Cardiac fibroblast (primary cell): ENCODE results near the gene ZBTB42.

Experiments used
- DNase-seq, 2 donors: peaks; one replicate each; pipeline versions ENCODE4 v3.0.0 to v3.0.0-alpha.2; 2010; ENCODE audit warnings: low read depth in 2 of 2
- H3K4me3 ChIP-seq, 2 donors: replicated peaks in 1 of 2; 1 replicate in 1 of 2; 2 replicates in 1 of 2; pipeline ENCODE4 v1.5.1; 2011; ENCODE audit warnings: low read depth in 2 of 2, low read length in 2 of 2, mild to moderate bottlenecking in 2 of 2, moderate library complexity in 1 of 2
- TF ChIP-seq, protein P1 (sequence below): IDR thresholded peaks from one replicate; pipeline ENCODE4 v1.5.1; 2011; ENCODE audit warnings: low read depth, mild to moderate bottlenecking, low read length, inconsistent platforms

ZBTB42 gene

DNA sequence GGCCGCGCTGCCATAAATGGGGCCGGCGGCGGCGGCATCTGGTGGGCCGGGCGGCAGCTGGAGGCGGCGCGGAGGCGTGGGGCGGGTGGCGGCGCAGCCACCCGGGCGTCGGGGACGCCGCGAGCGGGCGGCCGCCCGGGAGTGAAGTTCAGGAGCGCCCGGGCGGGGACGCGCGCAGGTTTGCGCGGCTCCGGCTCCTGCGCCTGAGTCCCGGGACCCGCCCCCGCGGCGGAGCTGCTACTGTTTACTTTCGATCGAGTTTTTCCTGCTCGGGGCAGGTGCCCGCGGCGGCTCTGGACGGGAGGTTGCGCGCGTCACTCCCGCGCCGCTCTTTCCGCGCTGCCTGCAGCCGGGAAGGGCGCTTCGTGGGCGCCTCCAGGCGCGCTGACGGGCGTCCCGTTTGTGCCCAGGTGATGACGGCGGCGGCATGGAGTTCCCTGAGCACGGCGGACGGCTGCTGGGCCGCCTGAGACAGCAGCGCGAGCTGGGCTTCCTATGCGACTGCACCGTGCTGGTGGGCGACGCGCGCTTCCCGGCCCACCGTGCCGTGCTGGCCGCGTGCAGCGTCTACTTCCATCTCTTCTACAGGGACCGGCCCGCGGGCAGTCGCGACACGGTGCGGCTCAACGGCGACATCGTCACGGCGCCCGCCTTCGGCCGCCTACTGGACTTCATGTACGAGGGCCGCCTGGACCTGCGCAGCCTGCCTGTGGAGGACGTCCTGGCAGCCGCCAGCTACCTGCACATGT, at the start of gene ZBTB42:
Gene ZBTB42, plus strand, starts transcription at position 331 of the 749 bp plus-strand sequence. Its CDS starts 97 bp downstream, at position 428.
- TF ChIP-seq, protein P1, sequence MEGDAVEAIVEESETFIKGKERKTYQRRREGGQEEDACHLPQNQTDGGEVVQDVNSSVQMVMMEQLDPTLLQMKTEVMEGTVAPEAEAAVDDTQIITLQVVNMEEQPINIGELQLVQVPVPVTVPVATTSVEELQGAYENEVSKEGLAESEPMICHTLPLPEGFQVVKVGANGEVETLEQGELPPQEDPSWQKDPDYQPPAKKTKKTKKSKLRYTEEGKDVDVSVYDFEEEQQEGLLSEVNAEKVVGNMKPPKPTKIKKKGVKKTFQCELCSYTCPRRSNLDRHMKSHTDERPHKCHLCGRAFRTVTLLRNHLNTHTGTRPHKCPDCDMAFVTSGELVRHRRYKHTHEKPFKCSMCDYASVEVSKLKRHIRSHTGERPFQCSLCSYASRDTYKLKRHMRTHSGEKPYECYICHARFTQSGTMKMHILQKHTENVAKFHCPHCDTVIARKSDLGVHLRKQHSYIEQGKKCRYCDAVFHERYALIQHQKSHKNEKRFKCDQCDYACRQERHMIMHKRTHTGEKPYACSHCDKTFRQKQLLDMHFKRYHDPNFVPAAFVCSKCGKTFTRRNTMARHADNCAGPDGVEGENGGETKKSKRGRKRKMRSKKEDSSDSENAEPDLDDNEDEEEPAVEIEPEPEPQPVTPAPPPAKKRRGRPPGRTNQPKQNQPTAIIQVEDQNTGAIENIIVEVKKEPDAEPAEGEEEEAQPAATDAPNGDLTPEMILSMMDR = no peak
- DNase-seq = peak; percentile 41 to 48
- peak within 1 kb of the TSS; percentile 54 to 62 for H3K4me3 ChIP-seq

- H3K4me3 ChIP-seq = peak overlapping the region; percentile 40 to 99
- DNase-seq = no peak
- TF ChIP-seq, protein P1 = no peak
These were observed 49.1 kb upstream of the ZBTB42 start for GRCh38 chr14:104751539-104752422.

DNA sequence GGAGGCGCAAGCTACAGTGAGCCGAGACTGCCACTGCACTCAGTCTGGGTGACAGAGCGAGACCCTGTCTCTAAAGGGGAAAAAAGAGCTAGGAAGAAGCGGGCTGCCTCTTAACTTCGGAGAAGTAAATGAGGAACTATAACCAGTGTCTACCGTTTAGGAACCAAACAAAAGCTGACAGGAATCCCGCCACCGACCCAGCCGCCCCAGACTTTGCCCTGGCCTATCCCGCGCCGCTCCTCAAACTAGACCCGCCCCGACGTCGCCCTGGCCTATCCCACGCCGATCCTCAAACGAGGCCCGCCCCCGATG, 48.5 kb upstream of the ZBTB42 start:
- H3K4me3 ChIP-seq = peak overlapping the region; percentile 40 to 99
- no peak for DNase-seq
- TF ChIP-seq, protein P1 = no peak

GRCh38 chr14:104752735-104753527, 48.0 kb upstream of the ZBTB42 start, which contains the start of gene SIVA1:
SIVA1 (plus strand) TSS chr14:104753147; CDS start chr14:104753202, 55 bp downstream.
- peak; percentile 99 to 100 for DNase-seq
- TF ChIP-seq, protein P1 = no peak
- peak within 1 kb of the TSS; percentile 98 to 99 for H3K4me3 ChIP-seq

- peak overlapping the region; percentile 98 to 99 for H3K4me3 ChIP-seq
- TF ChIP-seq, protein P1 = no peak
- no peak for DNase-seq
These were observed 47.2 kb upstream of the ZBTB42 start for GRCh38 chr14:104753528-104754212.
